HepG2 (cell line): Measurements from ENCODE around the gene GOLGA8B. TPM values are rescaled to one million over a fixed set of nuclear protein-coding genes. Genes with fewer than 3 reads are reported as not detected.
A peak's percentile ranks its signal among the peaks of the same experiment; 100 is the strongest.

Source experiments
- CBX1 ChIP-seq: IDR thresholded peaks from one replicate; pipeline ENCODE4 v1.6.1; 2016; ENCODE audit warnings: antibody characterized with exemption, low read depth
- CREB1 ChIP-seq, 2 experiments: fragments of 450-650 bp in 1 of 2; IDR thresholded peaks; 2 replicates each; pipeline ENCODE4 v1.6.1; 2016 to 2017; ENCODE audit warnings: control low read depth in 1 of 2, mild to moderate bottlenecking in 1 of 2, missing compliant biosample characterization in 1 of 2, missing genetic modification characterization in 1 of 2
- EED ChIP-seq: sonication (generic); formaldehyde crosslinking; IDR thresholded peaks from 2 replicates; pipeline ENCODE4 v1.5.0; 2020; ENCODE audit warnings: mild to moderate bottlenecking, missing genetic modification reagents
- FOSL2 ChIP-seq: sonication (generic); formaldehyde crosslinking; IDR thresholded peaks from 2 replicates; pipeline ENCODE4 v1.4.0; 2020; ENCODE audit warnings: missing genetic modification reagents
- FOXA1 ChIP-seq, 2 experiments: fragments of 450-650 bp in 1 of 2; sonication (generic) in 1 of 2; formaldehyde crosslinking in 1 of 2; IDR thresholded peaks; 2 replicates each; pipeline versions ENCODE4 v1.4.0 to v1.6.1; 2016 to 2020; ENCODE audit warnings: missing genetic modification reagents in 1 of 2
- GATAD1 ChIP-seq: IDR thresholded peaks from 2 replicates; pipeline ENCODE4 v1.6.1; 2016; ENCODE audit warnings: missing genetic modification reagents, missing compliant biosample characterization
- HCFC1 ChIP-seq: fragments of 150-350 bp; IDR thresholded peaks from 2 replicates; pipeline ENCODE4 v1.6.1; 2014; ENCODE audit warnings: low read depth, low read length
- HNRNPL ChIP-seq: fragments of 200-400 bp; formaldehyde crosslinking; IDR thresholded peaks from 2 replicates; pipeline ENCODE4 v1.6.1; 2017; ENCODE audit warnings: mild to moderate bottlenecking, low read depth, low read length
- MTF1 ChIP-seq: sonication (generic); formaldehyde crosslinking; IDR thresholded peaks from 2 replicates; pipeline ENCODE4 v1.5.0; 2020; ENCODE audit warnings: missing genetic modification reagents
- NFKB2 ChIP-seq: sonication (generic); formaldehyde crosslinking; IDR thresholded peaks from 2 replicates; pipeline ENCODE4 v1.4.0; 2020; ENCODE audit warnings: missing genetic modification reagents, borderline replicate concordance
- NKX3-1 ChIP-seq: sonication (generic); formaldehyde crosslinking; IDR thresholded peaks from 2 replicates; pipeline ENCODE4 v1.5.0; 2020; ENCODE audit warnings: missing genetic modification reagents
- PCBP1 ChIP-seq: fragments of 200-400 bp; formaldehyde crosslinking; IDR thresholded peaks from 2 replicates; pipeline ENCODE4 v1.6.1; 2017; ENCODE audit warnings: mild to moderate bottlenecking, low read depth, low read length, borderline replicate concordance
- ZKSCAN1 ChIP-seq: fragments of 150-350 bp; IDR thresholded peaks from 2 replicates; pipeline ENCODE4 v1.6.1; 2014; ENCODE audit warnings: low read length
- ZNF3 ChIP-seq: IDR thresholded peaks from 2 replicates; pipeline ENCODE4 v1.7.0; 2017; ENCODE audit warnings: inconsistent platforms
- ZNF546 ChIP-seq: sonication (generic); formaldehyde crosslinking; conservative IDR thresholded peaks from 2 replicates; pipeline ENCODE4 v1.8.1; 2023; ENCODE audit warnings: mild to moderate bottlenecking, missing genetic modification reagents
- ZNF563 ChIP-seq: sonication (generic); formaldehyde crosslinking; IDR thresholded peaks from 2 replicates; pipeline ENCODE4 v1.8.0; 2022; ENCODE audit warnings: mild to moderate bottlenecking, moderate library complexity, missing genetic modification reagents
- polyA plus RNA-seq, 8 experiments: library from polyadenylated mRNA; depleted of rRNA in 3 of 8; stranded (reverse) in 7 of 8; unstranded in 1 of 8; fragments of >200 nt; fragmentation: Illumina TruSeq in 4 of 8; extraction: Trizol in 4 of 8; gene quantifications; 2 replicates each; pipeline versions ENCODE4 v1.2.1 to v1.2.3, GENCODE V29; 2011 to 2016; ENCODE audit warnings: low read depth in 4 of 8, missing spikeins in 1 of 8, mixed read lengths in 1 of 8; ENCODE audit not compliant: insufficient read depth in 1 of 8
- total RNA-seq, 5 experiments: library from RNA; depleted of rRNA; stranded (reverse); fragments of >200 nt; fragmentation: Illumina TruSeq; extraction: Trizol; gene quantifications; 2 replicates each; pipeline ENCODE4 v1.2.3, GENCODE V29; 2016; ENCODE audit warnings: low read depth in 1 of 5
- TF ChIP-seq, protein P1 (sequence below): sonication (generic); formaldehyde crosslinking; IDR thresholded peaks from 2 replicates; pipeline ENCODE4 v1.8.1; 2023; ENCODE audit warnings: mild to moderate bottlenecking, inconsistent platforms, moderate library complexity, missing genetic modification reagents, borderline replicate concordance
- TF ChIP-seq, protein P2 (sequence below): sonication (generic); formaldehyde crosslinking; IDR thresholded peaks from 2 replicates; pipeline ENCODE4 v1.4.0; 2020; ENCODE audit warnings: missing genetic modification reagents

GOLGA8B gene
- total and polyA plus RNA-seq, 2 of the 13 experiments (the other 11 are each of a cell fraction or from before 2014, with no cell fraction given) = 38.8 to 89.0 TPM

DNA sequence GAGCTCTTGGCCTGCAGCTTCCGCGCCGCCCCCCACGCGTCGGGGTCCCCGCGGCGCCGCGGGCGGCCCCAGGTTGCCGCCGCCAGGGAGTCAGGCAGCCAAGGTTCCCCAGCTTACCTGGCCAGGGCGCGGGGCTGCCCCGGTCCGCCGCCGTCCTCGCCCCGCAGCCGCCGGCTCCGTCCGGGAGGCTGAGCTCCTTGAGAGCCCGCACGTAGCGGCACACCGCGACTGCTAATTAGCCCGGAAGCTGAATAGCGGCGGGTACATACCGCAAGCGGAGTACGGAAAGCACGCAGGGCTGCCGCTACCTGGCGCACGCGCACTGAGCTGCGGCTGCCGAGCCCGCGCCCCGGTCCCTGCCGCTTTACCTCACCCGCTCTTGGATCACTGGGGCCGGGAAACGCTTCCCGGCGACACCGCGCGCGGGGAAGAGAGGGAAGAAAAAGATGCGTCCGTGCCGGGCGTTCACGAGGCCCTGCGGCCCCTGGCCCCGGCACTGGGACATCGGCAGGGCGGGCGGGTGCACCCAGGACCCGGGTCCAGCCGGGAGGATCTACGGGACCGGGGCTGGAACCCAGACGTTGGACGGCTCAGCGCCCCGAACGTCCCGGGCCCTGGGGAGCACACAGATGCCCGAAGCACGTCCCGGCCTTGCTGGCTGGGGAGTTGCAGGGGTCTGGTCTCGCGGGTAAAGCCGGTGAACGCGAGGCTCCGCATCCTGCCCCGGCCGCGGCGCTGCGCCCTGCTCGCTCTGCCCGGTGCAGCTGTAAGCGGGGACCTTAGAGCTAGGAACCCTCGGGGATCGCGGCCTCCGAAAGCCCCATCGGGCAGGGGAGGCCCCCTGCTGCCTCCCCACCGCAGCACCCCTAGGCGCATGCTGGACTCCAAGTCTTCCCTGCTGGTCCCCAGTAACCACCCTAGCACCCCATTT lies at the start of gene GOLGA8B (continued):
- TF ChIP-seq GATAD1 (CRISPR knock-in tag) = peak; percentile 75
- TF ChIP-seq, protein P1, sequence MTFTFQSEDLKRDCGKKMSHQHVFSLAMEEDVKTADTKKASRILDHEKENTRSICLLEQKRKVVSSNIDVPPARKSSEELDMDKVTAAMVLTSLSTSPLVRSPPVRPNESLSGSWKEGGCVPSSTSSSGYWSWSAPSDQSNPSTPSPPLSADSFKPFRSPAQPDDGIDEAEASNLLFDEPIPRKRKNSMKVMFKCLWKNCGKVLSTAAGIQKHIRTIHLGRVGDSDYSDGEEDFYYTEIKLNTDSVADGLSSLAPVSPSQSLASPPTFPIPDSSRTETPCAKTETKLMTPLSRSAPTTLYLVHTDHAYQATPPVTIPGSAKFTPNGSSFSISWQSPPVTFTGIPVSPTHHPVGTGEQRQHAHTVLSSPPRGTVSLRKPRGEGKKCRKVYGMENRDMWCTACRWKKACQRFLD (CRISPR knock-in tag) = no peak; the same call in 1 of the 2 replicates
- no peak for TF ChIP-seq PCBP1
- TF ChIP-seq ZNF546 (CRISPR knock-in tag) = no peak
- no peak for TF ChIP-seq ZKSCAN1
- peak; percentile 25; the same call in 1 of the 2 replicates for TF ChIP-seq EED
- TF ChIP-seq FOSL2 (CRISPR knock-in tag) = no peak
- TF ChIP-seq CREB1 (IDR thresholded peaks at IDR 0.05) = no peak
- no peak for TF ChIP-seq CREB1 (CRISPR knock-in tag; IDR thresholded peaks at IDR 0.05)
- TF ChIP-seq CBX1 = no peak
- no peak for TF ChIP-seq ZNF3 (CRISPR knock-in tag)
- no peak for TF ChIP-seq FOXA1 (IDR thresholded peaks at IDR 0.05)
- peak; percentile 35; the same call in 1 of the 2 replicates for TF ChIP-seq FOXA1 (CRISPR knock-in tag; IDR thresholded peaks at IDR 0.05)
- TF ChIP-seq, protein P2, sequence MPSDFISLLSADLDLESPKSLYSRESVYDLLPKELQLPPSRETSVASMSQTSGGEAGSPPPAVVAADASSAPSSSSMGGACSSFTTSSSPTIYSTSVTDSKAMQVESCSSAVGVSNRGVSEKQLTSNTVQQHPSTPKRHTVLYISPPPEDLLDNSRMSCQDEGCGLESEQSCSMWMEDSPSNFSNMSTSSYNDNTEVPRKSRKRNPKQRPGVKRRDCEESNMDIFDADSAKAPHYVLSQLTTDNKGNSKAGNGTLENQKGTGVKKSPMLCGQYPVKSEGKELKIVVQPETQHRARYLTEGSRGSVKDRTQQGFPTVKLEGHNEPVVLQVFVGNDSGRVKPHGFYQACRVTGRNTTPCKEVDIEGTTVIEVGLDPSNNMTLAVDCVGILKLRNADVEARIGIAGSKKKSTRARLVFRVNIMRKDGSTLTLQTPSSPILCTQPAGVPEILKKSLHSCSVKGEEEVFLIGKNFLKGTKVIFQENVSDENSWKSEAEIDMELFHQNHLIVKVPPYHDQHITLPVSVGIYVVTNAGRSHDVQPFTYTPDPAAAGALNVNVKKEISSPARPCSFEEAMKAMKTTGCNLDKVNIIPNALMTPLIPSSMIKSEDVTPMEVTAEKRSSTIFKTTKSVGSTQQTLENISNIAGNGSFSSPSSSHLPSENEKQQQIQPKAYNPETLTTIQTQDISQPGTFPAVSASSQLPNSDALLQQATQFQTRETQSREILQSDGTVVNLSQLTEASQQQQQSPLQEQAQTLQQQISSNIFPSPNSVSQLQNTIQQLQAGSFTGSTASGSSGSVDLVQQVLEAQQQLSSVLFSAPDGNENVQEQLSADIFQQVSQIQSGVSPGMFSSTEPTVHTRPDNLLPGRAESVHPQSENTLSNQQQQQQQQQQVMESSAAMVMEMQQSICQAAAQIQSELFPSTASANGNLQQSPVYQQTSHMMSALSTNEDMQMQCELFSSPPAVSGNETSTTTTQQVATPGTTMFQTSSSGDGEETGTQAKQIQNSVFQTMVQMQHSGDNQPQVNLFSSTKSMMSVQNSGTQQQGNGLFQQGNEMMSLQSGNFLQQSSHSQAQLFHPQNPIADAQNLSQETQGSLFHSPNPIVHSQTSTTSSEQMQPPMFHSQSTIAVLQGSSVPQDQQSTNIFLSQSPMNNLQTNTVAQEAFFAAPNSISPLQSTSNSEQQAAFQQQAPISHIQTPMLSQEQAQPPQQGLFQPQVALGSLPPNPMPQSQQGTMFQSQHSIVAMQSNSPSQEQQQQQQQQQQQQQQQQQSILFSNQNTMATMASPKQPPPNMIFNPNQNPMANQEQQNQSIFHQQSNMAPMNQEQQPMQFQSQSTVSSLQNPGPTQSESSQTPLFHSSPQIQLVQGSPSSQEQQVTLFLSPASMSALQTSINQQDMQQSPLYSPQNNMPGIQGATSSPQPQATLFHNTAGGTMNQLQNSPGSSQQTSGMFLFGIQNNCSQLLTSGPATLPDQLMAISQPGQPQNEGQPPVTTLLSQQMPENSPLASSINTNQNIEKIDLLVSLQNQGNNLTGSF = no peak
- TF ChIP-seq HCFC1 = no peak
- peak; percentile 69; the same call in 1 of the 2 replicates for TF ChIP-seq ZNF563 (CRISPR knock-in tag)
- peak; percentile 79; the same call in 1 of the 2 replicates for TF ChIP-seq NFKB2 (CRISPR knock-in tag)
- no peak for TF ChIP-seq HNRNPL
- 0 out of 2 replicates have a peak, but pooled peaks have one; percentile 11 for TF ChIP-seq NKX3-1
- 0 out of 2 replicates have a peak, but pooled peaks have one; percentile 54 for TF ChIP-seq MTF1 (CRISPR knock-in tag)
